Endothelial cell of umbilical vein (primary cell): ENCODE data around the gene ABHD13. TPM values are rescaled to one million over a fixed set of nuclear protein-coding genes. Genes with fewer than 3 reads are reported as not detected.

Experiments used
- BruUV-seq: library from RNA; stranded (reverse); fragments of 400-500 nt; replicated peaks from 2 replicates; lab custom pipeline; 2021; lab: Mats Ljungman, UMichigan
- CTCF ChIA-PET: fragments of 300-600, 350-600 bp; sonication (Branson Sonifier 250); formaldehyde crosslinking; loops from one replicate; lab custom pipeline; 2021; ENCODE audit warnings: antibody characterized with exemption, inconsistent platforms; lab: Charles Lee
- POLR2A ChIA-PET: fragments of 300-600, 350-600 bp; sonication (Branson Sonifier 250); formaldehyde crosslinking; loops from one replicate; lab custom pipeline; 2021; ENCODE audit warnings: antibody characterized with exemption, inconsistent platforms; lab: Charles Lee
- DNase-seq: peaks from one replicate; pipeline ENCODE4 v3.0.0-alpha.2; 2011; ENCODE audit warnings: low read depth, low spot score
- FAIRE-seq: peaks from 2 replicates; lab custom pipeline; 2011; peaks lifted over from hg19 to GRCh38; lab: Jason Lieb, UNC
- H2AFZ ChIP-seq: 2 replicates; pipeline ENCODE4 v1.6.0; 2012; ENCODE audit warnings: low read depth, low read length, control low read depth, inconsistent platforms
- H3K27ac ChIP-seq: 2 replicates; pipeline ENCODE4 v1.5.1; 2011; ENCODE audit warnings: low read depth, mild to moderate bottlenecking, control low read depth, low read length, moderate library complexity; ENCODE audit not compliant: insufficient read depth
- H3K27me3 ChIP-seq, 2 experiments: 2 replicates each; pipeline versions ENCODE4 v1.6.0 to v1.6.1; 2011; ENCODE audit warnings: low read length in 2 of 2, mixed read lengths in 1 of 2; ENCODE audit not compliant: control insufficient read depth in 2 of 2, insufficient read depth in 2 of 2
- H3K36me3 ChIP-seq, 2 experiments: 2 replicates in 1 of 2; 3 replicates in 1 of 2; pipeline ENCODE4 v1.5.1; 2011; ENCODE audit warnings: low read length in 2 of 2, mild to moderate bottlenecking in 1 of 2, moderate library complexity in 1 of 2; ENCODE audit not compliant: control insufficient read depth in 2 of 2, insufficient read depth in 2 of 2; ENCODE audit errors: extremely low read depth in 1 of 2
- H3K4me1 ChIP-seq: 3 replicates; pipeline ENCODE4 v1.5.1; 2011; ENCODE audit warnings: mild to moderate bottlenecking, low read length; ENCODE audit not compliant: control insufficient read depth, insufficient read depth; ENCODE audit errors: extremely low read depth
- H3K4me2 ChIP-seq: 2 replicates; pipeline ENCODE4 v1.6.1; 2011; ENCODE audit warnings: low read length, control low read depth, mixed read lengths; ENCODE audit not compliant: insufficient read depth
- H3K4me3 ChIP-seq, 3 experiments: fragments of 200-600 bp in 1 of 3; sonication (generic), shearing (Covaris generic) in 1 of 3; replicated peaks in 1 of 3; 2 replicates each; pipeline ENCODE4 v1.5.1; 2011 to 2016; ENCODE audit warnings: control low read depth in 3 of 3, low read length in 3 of 3, mild to moderate bottlenecking in 2 of 3, inconsistent platforms in 1 of 3, low read depth in 1 of 3, moderate library complexity in 1 of 3; ENCODE audit not compliant: insufficient read depth in 1 of 3
- H3K79me2 ChIP-seq: 2 replicates; pipeline ENCODE4 v1.6.0; 2012; ENCODE audit warnings: low read length, inconsistent platforms; ENCODE audit not compliant: control insufficient read depth, insufficient read depth
- H3K9ac ChIP-seq: replicated peaks from 2 replicates; pipeline ENCODE3; 2011; ENCODE audit warnings: low read length, control low read depth; ENCODE audit not compliant: insufficient read depth; ENCODE audit errors: extremely low read depth
- H3K9me1 ChIP-seq: replicated peaks from 3 replicates; pipeline ENCODE4 v1.6.0; 2011; ENCODE audit warnings: mild to moderate bottlenecking, low read length; ENCODE audit not compliant: control insufficient read depth, insufficient read depth; ENCODE audit errors: extremely low read depth
- H3K9me3 ChIP-seq: replicated peaks from 2 replicates; pipeline ENCODE4 v1.5.1; 2012; ENCODE audit warnings: low read length, inconsistent platforms; ENCODE audit not compliant: control insufficient read depth, insufficient read depth
- H4K20me1 ChIP-seq: replicated peaks from 2 replicates; pipeline ENCODE3; 2011; ENCODE audit warnings: mild to moderate bottlenecking, low read length; ENCODE audit not compliant: control insufficient read depth, insufficient read depth; ENCODE audit errors: extremely low read depth
- FOS ChIP-seq: IDR thresholded peaks from 2 replicates; pipeline ENCODE4 v1.6.1; 2011; ENCODE audit warnings: mild to moderate bottlenecking, low read length, moderate library complexity, borderline replicate concordance; ENCODE audit not compliant: insufficient read depth
- JUN ChIP-seq: IDR thresholded peaks from 2 replicates; pipeline ENCODE4 v1.6.1; 2011; ENCODE audit warnings: borderline replicate concordance, low read depth; ENCODE audit not compliant: insufficient read length, insufficient read depth
- MAX ChIP-seq: IDR thresholded peaks from 2 replicates; pipeline ENCODE4 v1.6.1; 2011; ENCODE audit not compliant: insufficient read depth, insufficient read length
- POLR2A ChIP-seq: IDR thresholded peaks from 2 replicates; pipeline ENCODE4 v1.6.1; 2012; ENCODE audit warnings: low read depth, mild to moderate bottlenecking, control low read depth, low read length
- dilution Hi-C: fragments of 300-500 bp; cut with MboI; formaldehyde crosslinking; loops from one replicate; pipeline ENCODE4 v1.15.0; 2019; ENCODE audit warnings: low sequenced_read_pairs; ENCODE audit not compliant: extremely low pct_ligation_motif_present
- intact Hi-C: fragments of 100-400 bp; cut with micrococcal nuclease; formaldehyde crosslinking; loops from one replicate; pipeline ENCODE4 v1.10.0; 2022
- polyA plus RNA-seq, 4 experiments: library from polyadenylated mRNA; depleted of rRNA in 3 of 4; stranded (reverse) in 3 of 4; unstranded in 1 of 4; fragments of >200 nt; gene quantifications; 2 replicates each; pipeline versions ENCODE4 v1.2.1 to v1.2.3, GENCODE V29; 2011 to 2012; ENCODE audit warnings: missing spikeins in 1 of 4
- total RNA-seq: library from RNA; stranded (reverse); gene quantifications from 2 replicates; pipeline ENCODE4 v1.2.3, GENCODE V29; 2021

Gene ABHD13
- total and polyA plus RNA-seq, 2 donors (not counting 3 experiments of a cell fraction or from before 2014, with no cell fraction given), result 3.9 to 7.2 TPM

GRCh38 chr13:108281901-108282300, 63.7 kb downstream of the ABHD13 start:
- CTCF ChIA-PET, result interaction anchor here (1.1 kb wide), 1 partner anchor 10 kb away, joined by 3 read pairs; no protein-coding TSS in a partner anchor
- POLR2A ChIA-PET, result no interaction called here
- Histone ChIP-seq H3K79me2 (no peaks in the 10 kb centered on the region), H2AFZ (no peak overlapping the region), H3K27ac (no peak overlapping the region), H3K4me1 (no peaks in the 10 kb centered on the region), H3K27me3 (no peaks in the 10 kb centered on the region), H3K4me3 (no peak overlapping the region), H4K20me1 (no peaks in the 10 kb centered on the region), H3K9ac (no peak overlapping the region), H3K9me1 (no peaks in the 10 kb centered on the region), H3K36me3 (no peaks in the 10 kb centered on the region), H3K9me3 (no peaks in the 10 kb centered on the region), H3K4me2 (no peak overlapping the region)
- DNase-seq, result no peak
- no TSS peak for BruUV-seq
- dilution Hi-C loops (no loop called here), intact Hi-C loops (no loop called here)
- TF ChIP-seq MAX, result no peak
- FAIRE-seq, result no peak

DNA sequence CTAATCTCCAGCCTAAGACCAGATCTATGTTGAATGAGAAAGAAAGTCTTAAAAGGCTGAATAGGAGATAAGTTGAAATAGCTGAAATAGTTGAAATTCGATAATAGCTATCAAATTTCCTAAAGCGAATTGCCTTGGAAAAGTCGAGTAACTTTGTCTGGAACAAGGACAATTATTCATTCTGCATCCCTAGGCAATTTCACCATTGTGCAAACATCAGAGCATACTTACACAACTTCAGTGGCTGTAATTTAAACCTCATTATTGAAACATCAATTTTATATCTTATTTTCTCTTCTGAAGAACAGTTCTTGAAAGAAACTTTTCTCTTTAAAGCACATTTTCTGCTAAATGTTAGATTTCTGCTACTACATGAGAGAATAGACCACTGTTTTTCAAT, 64.9 kb downstream of the ABHD13 start:
- Histone ChIP-seq H3K79me2 (no peaks in the 10 kb centered on the region), H3K4me3 (no peak overlapping the region), H3K9ac (no peak overlapping the region), H3K9me3 (no peaks in the 10 kb centered on the region), H3K36me3 (no peaks in the 10 kb centered on the region), H4K20me1 (no peaks in the 10 kb centered on the region), H3K4me1 (no peaks in the 10 kb centered on the region), H3K27me3 (no peaks in the 10 kb centered on the region), H3K4me2 (no peak overlapping the region), H2AFZ (no peak overlapping the region), H3K9me1 (no peaks in the 10 kb centered on the region), H3K27ac (no peak overlapping the region)
- FAIRE-seq, result no peak
- no peak for TF ChIP-seq POLR2A
- no peak for TF ChIP-seq JUN
- no peak for TF ChIP-seq FOS
- dilution Hi-C loops (no loop called here), intact Hi-C loops (no loop called here)
- ChIA-PET CTCF (no interaction called here), POLR2A (no interaction called here)
- DNase-seq, result no peak
- no TSS peak for BruUV-seq

Other genes starting within 250 kb of the ABHD13 start
- 9.2 and 10.9 TPM in 2 replicates for gene LIG4, start 2.9 kb upstream of the ABHD13 start, total RNA-seq
- gene LIG4, start 2.9 kb upstream of the ABHD13 start, polyA plus RNA-seq, result 2.4 and 3.0 TPM in 2 replicates
- 1.2 and 1.4 TPM in 2 replicates for gene TNFSF13B, start 51.3 kb downstream of the ABHD13 start, total RNA-seq
- 0.08 and 0.18 TPM in 2 replicates for gene TNFSF13B, start 51.3 kb downstream of the ABHD13 start, polyA plus RNA-seq